ENCODE data around the gene BMP5. TPM values are rescaled to one million over a fixed set of nuclear protein-coding genes. Genes with fewer than 3 reads are reported as not detected.

BMP5 gene
- polyA plus RNA-seq, 1 donor from 2014 or later: 0.14 TPM

DNA sequence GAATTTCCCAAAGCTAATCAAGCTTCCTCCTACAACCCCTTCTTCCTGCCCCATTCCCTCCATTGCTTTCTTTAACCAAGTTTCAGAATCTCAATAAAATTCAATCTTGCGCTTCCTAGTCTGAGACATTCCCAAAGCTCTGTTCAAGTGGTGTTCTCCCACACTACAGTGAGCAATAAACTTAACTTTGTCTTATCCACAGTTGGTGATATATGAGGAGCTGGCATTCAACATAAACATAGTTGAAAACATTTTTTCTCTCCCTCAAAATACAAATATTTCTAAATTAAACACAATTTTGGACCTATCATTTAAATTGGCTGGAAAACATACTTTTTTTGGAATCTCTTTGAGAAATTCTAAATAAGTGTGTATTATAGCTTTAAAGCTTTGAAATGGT, 166.7 kb downstream of the BMP5 start:
- Histone ChIP-seq H4K20me1 (ENCODE audit: insufficient read depth) (no peaks in the 10 kb centered on the region), H3K27me3 (ENCODE audit: insufficient read depth, low read depth, low read length) (no peaks in the 10 kb centered on the region), H3K79me2 (replicated peaks; ENCODE audit: insufficient read depth, low read length) (no peaks in the 10 kb centered on the region), H3K36me3 (ENCODE audit: insufficient read depth, low read length) (no peaks in the 10 kb centered on the region), H3K4me2 (ENCODE audit: low read length) (no peak overlapping the region), H3K9ac (ENCODE audit: low read length) (no peak overlapping the region), H2AFZ (ENCODE audit: low read depth, low read length) (no peak overlapping the region), H3K4me3 (ENCODE audit: low read length) (no peak overlapping the region), H3F3A (ENCODE audit: insufficient read depth, low read length, poor library complexity, severe bottlenecking) (no peaks in the 10 kb centered on the region), H3K9me3 (ENCODE audit: low read length) (no peaks in the 10 kb centered on the region), H3K27ac (ENCODE audit: low read length) (no peak overlapping the region), H3K9me2 (ENCODE audit: insufficient read depth, low read length) (no peaks in the 10 kb centered on the region)
- TF ChIP-seq, protein P1, sequence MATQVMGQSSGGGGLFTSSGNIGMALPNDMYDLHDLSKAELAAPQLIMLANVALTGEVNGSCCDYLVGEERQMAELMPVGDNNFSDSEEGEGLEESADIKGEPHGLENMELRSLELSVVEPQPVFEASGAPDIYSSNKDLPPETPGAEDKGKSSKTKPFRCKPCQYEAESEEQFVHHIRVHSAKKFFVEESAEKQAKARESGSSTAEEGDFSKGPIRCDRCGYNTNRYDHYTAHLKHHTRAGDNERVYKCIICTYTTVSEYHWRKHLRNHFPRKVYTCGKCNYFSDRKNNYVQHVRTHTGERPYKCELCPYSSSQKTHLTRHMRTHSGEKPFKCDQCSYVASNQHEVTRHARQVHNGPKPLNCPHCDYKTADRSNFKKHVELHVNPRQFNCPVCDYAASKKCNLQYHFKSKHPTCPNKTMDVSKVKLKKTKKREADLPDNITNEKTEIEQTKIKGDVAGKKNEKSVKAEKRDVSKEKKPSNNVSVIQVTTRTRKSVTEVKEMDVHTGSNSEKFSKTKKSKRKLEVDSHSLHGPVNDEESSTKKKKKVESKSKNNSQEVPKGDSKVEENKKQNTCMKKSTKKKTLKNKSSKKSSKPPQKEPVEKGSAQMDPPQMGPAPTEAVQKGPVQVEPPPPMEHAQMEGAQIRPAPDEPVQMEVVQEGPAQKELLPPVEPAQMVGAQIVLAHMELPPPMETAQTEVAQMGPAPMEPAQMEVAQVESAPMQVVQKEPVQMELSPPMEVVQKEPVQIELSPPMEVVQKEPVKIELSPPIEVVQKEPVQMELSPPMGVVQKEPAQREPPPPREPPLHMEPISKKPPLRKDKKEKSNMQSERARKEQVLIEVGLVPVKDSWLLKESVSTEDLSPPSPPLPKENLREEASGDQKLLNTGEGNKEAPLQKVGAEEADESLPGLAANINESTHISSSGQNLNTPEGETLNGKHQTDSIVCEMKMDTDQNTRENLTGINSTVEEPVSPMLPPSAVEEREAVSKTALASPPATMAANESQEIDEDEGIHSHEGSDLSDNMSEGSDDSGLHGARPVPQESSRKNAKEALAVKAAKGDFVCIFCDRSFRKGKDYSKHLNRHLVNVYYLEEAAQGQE (IDR thresholded peaks at IDR 0.05; ENCODE audit: borderline replicate concordance): no peak
- no peak for TF ChIP-seq RAD21 (conservative IDR thresholded peaks at IDR 0.05)
- TF ChIP-seq, protein P2, sequence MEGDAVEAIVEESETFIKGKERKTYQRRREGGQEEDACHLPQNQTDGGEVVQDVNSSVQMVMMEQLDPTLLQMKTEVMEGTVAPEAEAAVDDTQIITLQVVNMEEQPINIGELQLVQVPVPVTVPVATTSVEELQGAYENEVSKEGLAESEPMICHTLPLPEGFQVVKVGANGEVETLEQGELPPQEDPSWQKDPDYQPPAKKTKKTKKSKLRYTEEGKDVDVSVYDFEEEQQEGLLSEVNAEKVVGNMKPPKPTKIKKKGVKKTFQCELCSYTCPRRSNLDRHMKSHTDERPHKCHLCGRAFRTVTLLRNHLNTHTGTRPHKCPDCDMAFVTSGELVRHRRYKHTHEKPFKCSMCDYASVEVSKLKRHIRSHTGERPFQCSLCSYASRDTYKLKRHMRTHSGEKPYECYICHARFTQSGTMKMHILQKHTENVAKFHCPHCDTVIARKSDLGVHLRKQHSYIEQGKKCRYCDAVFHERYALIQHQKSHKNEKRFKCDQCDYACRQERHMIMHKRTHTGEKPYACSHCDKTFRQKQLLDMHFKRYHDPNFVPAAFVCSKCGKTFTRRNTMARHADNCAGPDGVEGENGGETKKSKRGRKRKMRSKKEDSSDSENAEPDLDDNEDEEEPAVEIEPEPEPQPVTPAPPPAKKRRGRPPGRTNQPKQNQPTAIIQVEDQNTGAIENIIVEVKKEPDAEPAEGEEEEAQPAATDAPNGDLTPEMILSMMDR (IDR thresholded peaks at IDR 0.05; ENCODE audit: poor library complexity, severe bottlenecking): no peak
- no peak for TF ChIP-seq POLR2AphosphoS5 (IDR thresholded peaks at IDR 0.05)
- TF ChIP-seq EP300 (conservative IDR thresholded peaks at IDR 0.05; ENCODE audit: poor library complexity, severe bottlenecking): no peak
- no peak for TF ChIP-seq SMC3 (conservative IDR thresholded peaks at IDR 0.05; ENCODE audit: poor library complexity)

DNA sequence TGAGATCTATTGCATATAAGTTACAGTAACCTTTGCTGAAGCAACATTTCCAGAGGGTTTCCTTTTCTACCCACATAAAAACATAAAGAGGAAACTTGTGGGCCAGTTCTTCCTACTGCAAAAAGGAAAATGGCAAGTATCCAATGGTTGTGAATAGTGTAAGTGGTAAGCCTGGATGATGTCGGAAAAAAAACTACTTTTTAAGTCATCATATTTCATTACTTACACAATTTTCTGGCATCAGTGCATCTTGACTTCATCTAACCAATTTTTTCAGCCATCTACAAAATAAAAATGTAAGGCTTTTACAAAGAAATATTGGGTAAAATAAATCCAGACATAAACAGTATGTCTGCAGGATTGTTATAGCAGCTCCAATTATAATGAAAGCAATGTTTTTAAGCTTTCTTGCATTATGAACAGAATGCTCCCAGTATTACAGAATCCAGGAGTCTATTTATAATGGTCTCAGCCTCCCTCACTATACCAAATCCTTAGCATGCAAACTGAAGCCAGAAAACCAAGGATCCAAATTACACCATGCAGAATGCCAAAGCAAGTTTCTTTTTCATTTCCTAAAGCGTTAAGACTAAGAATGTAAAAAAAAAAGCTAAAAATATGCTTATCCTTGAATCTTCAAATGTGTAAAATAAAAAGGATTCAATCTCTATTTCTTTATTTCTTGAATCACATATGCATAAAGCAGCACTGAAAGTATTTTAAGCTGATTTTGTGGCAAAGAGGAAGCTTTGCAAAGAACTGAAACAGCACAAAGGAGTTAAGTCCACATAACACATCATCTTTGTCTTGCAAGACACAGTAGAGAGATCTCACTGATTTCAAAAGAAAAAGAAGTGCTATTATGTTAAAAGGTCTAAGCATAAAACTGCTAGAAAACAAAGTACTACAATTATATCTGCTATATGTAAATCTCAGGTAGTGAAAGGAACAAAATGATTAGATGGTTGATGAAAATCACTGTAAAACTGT, 169.6 kb downstream of the BMP5 start:
- H3F3A ChIP-seq (ENCODE audit: insufficient read depth, low read length, poor library complexity, severe bottlenecking): no peaks in the 10 kb centered on the region
- no peak overlapping the region for H3K27ac ChIP-seq (ENCODE audit: low read length)
- no peaks in the 10 kb centered on the region for H3K36me3 ChIP-seq (ENCODE audit: insufficient read depth, low read length)
- TF ChIP-seq RAD21 (conservative IDR thresholded peaks at IDR 0.05) (no peak), POLR2AphosphoS5 (IDR thresholded peaks at IDR 0.05) (no peak), SMC3 (conservative IDR thresholded peaks at IDR 0.05; ENCODE audit: poor library complexity) (no peak), EP300 (conservative IDR thresholded peaks at IDR 0.05; ENCODE audit: poor library complexity, severe bottlenecking) (no peak), TAF1 (IDR thresholded peaks at IDR 0.05; ENCODE audit: low read depth) (no peak), EZH2 (IDR thresholded peaks at IDR 0.05; ENCODE audit: borderline replicate concordance, insufficient read depth, low read length, poor library complexity, severe bottlenecking) (no peak), MXI1 (conservative IDR thresholded peaks at IDR 0.05; ENCODE audit: poor library complexity, severe bottlenecking) (no peak)
- TF ChIP-seq, protein P1 (IDR thresholded peaks at IDR 0.05; ENCODE audit: borderline replicate concordance): no peak
- TF ChIP-seq, protein P2 (IDR thresholded peaks at IDR 0.05; ENCODE audit: poor library complexity, severe bottlenecking): no peak
- no peaks in the 10 kb centered on the region for H3K9me3 ChIP-seq (ENCODE audit: low read length)
- H3K4me2 ChIP-seq (ENCODE audit: low read length): no peak overlapping the region
- no peak overlapping the region for H3K4me3 ChIP-seq (ENCODE audit: low read length)
- no peaks in the 10 kb centered on the region for H4K20me1 ChIP-seq (ENCODE audit: insufficient read depth)
- H3K79me2 ChIP-seq (replicated peaks; ENCODE audit: insufficient read depth, low read length): no peaks in the 10 kb centered on the region
- no peaks in the 10 kb centered on the region for H3K9me2 ChIP-seq (ENCODE audit: insufficient read depth, low read length)
- H3K9ac ChIP-seq (ENCODE audit: low read length): no peak overlapping the region
- H2AFZ ChIP-seq (ENCODE audit: low read depth, low read length): no peak overlapping the region
- no peaks in the 10 kb centered on the region for H3K27me3 ChIP-seq (ENCODE audit: insufficient read depth, low read depth, low read length)
